NCI-H1092 treated with DMSO at 0.1 percent for 48 hours (cell line): ENCODE data around the gene VCX2.
"Not testable (repeated sequence)": the region's sequence is repeated elsewhere in the genome, so short reads cannot be mapped to it uniquely, and the experiment has no call there.

ENCODE experiments used
- DNase-seq: peaks from one replicate; lab custom pipeline; 2025; lab: John Stamatoyannopoulos, UW

Gene VCX2

GRCh38 chrX:8121391-8121790 is 49.7 kb downstream of the VCX2 start:
- not testable (repeated sequence) for DNase-seq
